H9 (cell line): ENCODE measurements around the gene EXOC1L. TPM values are rescaled to one million over a fixed set of nuclear protein-coding genes. Genes with fewer than 3 reads are reported as not detected.

Experiments used
- DNase-seq: peaks from one replicate; pipeline ENCODE4 v3.0.0-alpha.2; 2017
- H2AFZ ChIP-seq: one replicate; pipeline ENCODE4 v1.6.1; 2013; ENCODE audit warnings: mild to moderate bottlenecking, low read length, control low read depth, moderate library complexity
- H2AK5ac ChIP-seq: 2 replicates; pipeline ENCODE4 v1.6.1; 2013; ENCODE audit warnings: low read length, control low read depth, mixed read lengths; ENCODE audit not compliant: insufficient read length
- H2BK120ac ChIP-seq: one replicate; pipeline ENCODE4 v1.6.1; 2013; ENCODE audit warnings: low read depth, mild to moderate bottlenecking, low read length, control low read depth, inconsistent platforms; ENCODE audit not compliant: poor library complexity, severe bottlenecking
- H2BK12ac ChIP-seq: 2 replicates; pipeline ENCODE4 v1.6.1; 2013; ENCODE audit warnings: low read length, control low read depth, mixed read lengths, low read depth; ENCODE audit not compliant: insufficient read length
- H2BK15ac ChIP-seq: 2 replicates; pipeline ENCODE4 v1.6.1; 2013; ENCODE audit warnings: low read depth, low read length, control low read depth
- H2BK20ac ChIP-seq: one replicate; pipeline ENCODE4 v1.6.1; 2013; ENCODE audit warnings: low read depth, mild to moderate bottlenecking, low read length, control low read depth, inconsistent platforms; ENCODE audit not compliant: poor library complexity, severe bottlenecking
- H2BK5ac ChIP-seq: 2 replicates; pipeline ENCODE4 v1.6.1; 2013; ENCODE audit warnings: low read length, control low read depth, mixed read lengths; ENCODE audit not compliant: insufficient read length
- H3K14ac ChIP-seq: 2 replicates; pipeline ENCODE4 v1.6.1; 2013; ENCODE audit warnings: low read length, control low read depth; ENCODE audit not compliant: insufficient read depth
- H3K18ac ChIP-seq: 2 replicates; pipeline ENCODE4 v1.6.1; 2013; ENCODE audit warnings: low read depth, mild to moderate bottlenecking, mixed read lengths, low read length, control low read depth; ENCODE audit not compliant: insufficient read length
- H3K23ac ChIP-seq: 2 replicates; pipeline ENCODE4 v1.6.1; 2013; ENCODE audit warnings: low read length, control low read depth, mixed read lengths, low read depth; ENCODE audit not compliant: insufficient read length
- H3K23me2 ChIP-seq: 2 replicates; pipeline ENCODE4 v1.6.1; 2013; ENCODE audit warnings: low read depth, mild to moderate bottlenecking, mixed read lengths, low read length, control low read depth; ENCODE audit not compliant: insufficient read length, poor library complexity, severe bottlenecking
- H3K27ac ChIP-seq: 2 replicates; pipeline ENCODE4 v1.5.1; 2013; ENCODE audit warnings: low read length, control low read depth, mixed read lengths, low read depth; ENCODE audit not compliant: insufficient read length
- H3K27me3 ChIP-seq: 2 replicates; pipeline ENCODE4 v1.6.1; 2013; ENCODE audit warnings: low read length, control low read depth, inconsistent platforms; ENCODE audit not compliant: insufficient read depth
- H3K4ac ChIP-seq: 2 replicates; pipeline ENCODE4 v1.6.1; 2013; ENCODE audit warnings: low read depth, mild to moderate bottlenecking, control low read depth, inconsistent platforms, low read length, moderate library complexity
- H3K4me1 ChIP-seq: 2 replicates; pipeline ENCODE4 v1.6.1; 2013; ENCODE audit warnings: low read length, control low read depth, inconsistent platforms; ENCODE audit not compliant: insufficient read depth
- H3K4me2 ChIP-seq: 2 replicates; pipeline ENCODE4 v1.6.1; 2013; ENCODE audit warnings: low read length, control low read depth, mixed read lengths; ENCODE audit not compliant: insufficient read length, insufficient read depth
- H3K56ac ChIP-seq: 2 replicates; pipeline ENCODE4 v1.6.1; 2013; ENCODE audit warnings: low read depth, mild to moderate bottlenecking, mixed read lengths, low read length, control low read depth; ENCODE audit not compliant: insufficient read length
- H3K79me1 ChIP-seq: 2 replicates; pipeline ENCODE4 v1.6.1; 2013; ENCODE audit warnings: low read depth, mild to moderate bottlenecking, moderate library complexity, low read length, control low read depth, inconsistent platforms; ENCODE audit not compliant: insufficient read depth, poor library complexity, severe bottlenecking
- H3K79me2 ChIP-seq: 2 replicates; pipeline ENCODE4 v1.6.1; 2013; ENCODE audit warnings: low read length, control low read depth, inconsistent platforms; ENCODE audit not compliant: insufficient read depth
- H3K9ac ChIP-seq: 2 replicates; pipeline ENCODE4 v1.6.1; 2013; ENCODE audit warnings: low read length, control low read depth, mixed read lengths; ENCODE audit not compliant: insufficient read length; ENCODE audit errors: extremely low read depth
- H3K9me3 ChIP-seq: one replicate; pipeline ENCODE4 v1.6.1; 2013; ENCODE audit warnings: low read depth, low read length, inconsistent platforms; ENCODE audit not compliant: control insufficient read depth
- H3T11ph ChIP-seq: one replicate; pipeline ENCODE4 v1.6.1; 2013; ENCODE audit warnings: mild to moderate bottlenecking, low read length, control low read depth, inconsistent platforms
- H4K20me1 ChIP-seq: one replicate; pipeline ENCODE4 v1.6.1; 2013; ENCODE audit not compliant: control insufficient read depth, insufficient read length, insufficient read depth
- H4K5ac ChIP-seq: 2 replicates; pipeline ENCODE4 v1.6.1; 2013; ENCODE audit warnings: low read depth, mild to moderate bottlenecking, mixed read lengths, low read length, control low read depth; ENCODE audit not compliant: insufficient read length
- H4K8ac ChIP-seq: replicated peaks from 2 replicates; pipeline ENCODE4 v1.6.1; 2013; ENCODE audit warnings: low read length, control low read depth, mixed read lengths, low read depth; ENCODE audit not compliant: insufficient read length
- H4K91ac ChIP-seq: 2 replicates; pipeline ENCODE4 v1.6.1; 2013; ENCODE audit warnings: low read depth, mild to moderate bottlenecking, moderate library complexity, mixed read lengths, low read length, control low read depth; ENCODE audit not compliant: insufficient read length
- H3K27ac Mint-ChIP-seq, 3 experiments: 2 replicates in 2 of 3; 3 replicates in 1 of 3; pipeline ENCODE4 v1.8.0; 2020 to 2021; ENCODE audit warnings: mixed read lengths in 3 of 3, mild to moderate bottlenecking in 1 of 3, moderate library complexity in 1 of 3
- H3K27me3 Mint-ChIP-seq: 2 replicates; pipeline ENCODE4 v1.8.0; 2021; ENCODE audit warnings: low read depth, mild to moderate bottlenecking, moderate library complexity, mixed read lengths
- H3K36me3 Mint-ChIP-seq, 3 experiments: 2 replicates in 2 of 3; 3 replicates in 1 of 3; pipeline ENCODE4 v1.8.0; 2020 to 2021; ENCODE audit warnings: low read depth in 3 of 3, mixed read lengths in 3 of 3; ENCODE audit not compliant: insufficient read depth in 1 of 3
- H3K4me1 Mint-ChIP-seq, 2 experiments: 2 replicates each; pipeline ENCODE4 v1.8.0; 2020; ENCODE audit warnings: mixed read lengths in 2 of 2
- H3K4me3 Mint-ChIP-seq, 2 experiments: 2 replicates in 1 of 2; 3 replicates in 1 of 2; pipeline ENCODE4 v1.8.0; 2020 to 2021; ENCODE audit warnings: mild to moderate bottlenecking in 2 of 2, mixed read lengths in 2 of 2, moderate library complexity in 1 of 2
- H3K9me3 Mint-ChIP-seq, 2 experiments: 2 replicates in 1 of 2; 3 replicates in 1 of 2; pipeline ENCODE4 v1.8.0; 2020; ENCODE audit warnings: mild to moderate bottlenecking in 2 of 2, mixed read lengths in 2 of 2, moderate library complexity in 1 of 2
- whole genome bisulfite sequencing: extraction: QIAGEN DNeasy Blood & Tissue Kit; methylation state at CpG from one replicate; pipeline ENCODE4 v1.1.7; 2013; ENCODE audit warnings: missing lambda C conversion rate, low lambda C conversion rate, mixed read lengths; ENCODE audit not compliant: insufficient read length; ENCODE audit errors: extremely low coverage; 5-methylcytosine and 5-hydroxymethylcytosine counted together
- total RNA-seq: library from RNA; stranded (reverse); gene quantifications from 2 replicates; pipeline ENCODE4 v1.2.1, GENCODE V29; 2021
- TF ChIP-seq, protein P1 (sequence below): fragments of 200-600 bp; sonication (generic); conservative IDR thresholded peaks from 3 replicates; pipeline ENCODE4 v1.8.0; 2021; ENCODE audit warnings: antibody characterized with exemption, mild to moderate bottlenecking

EXOC1L gene
- total RNA-seq, 1 experiment from 2014 or later: not detected

DNA sequence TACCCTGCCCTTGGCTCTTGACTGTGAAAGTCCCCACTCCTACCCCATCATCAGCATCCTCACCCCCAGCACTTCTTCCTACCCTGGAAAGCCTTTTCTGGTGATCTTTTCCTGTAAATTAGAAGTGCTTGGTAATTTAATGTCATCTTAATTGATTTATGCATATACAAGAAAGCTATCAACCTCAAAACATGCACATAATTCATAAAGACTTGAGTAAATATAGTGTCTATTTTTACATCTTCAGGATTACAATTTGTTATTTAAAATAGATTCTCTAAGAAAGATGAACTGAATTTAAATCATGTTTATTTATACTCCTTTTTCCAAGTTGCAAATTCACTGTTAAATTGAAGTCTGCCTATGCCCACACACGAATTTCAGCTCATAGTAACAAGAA, 36.0 kb upstream of the EXOC1L start:
- Histone ChIP-seq H3K4ac (no peak overlapping the region), H4K91ac (no peak overlapping the region), H3K18ac (no peak overlapping the region), H3K79me2 (no peaks in the 10 kb centered on the region), H2BK15ac (no peak overlapping the region), H2BK5ac (no peak overlapping the region), H3K9ac (no peak overlapping the region), H3K4me1 (no peaks in the 10 kb centered on the region), H3K9me3 (no peaks in the 10 kb centered on the region), H2BK120ac (no peak overlapping the region), H3K4me2 (no peak overlapping the region), H3T11ph (no peak overlapping the region), H3K14ac (no peak overlapping the region), H3K23ac (no peak overlapping the region), H3K27ac (no peak overlapping the region), H3K79me1 (no peaks in the 10 kb centered on the region), H2BK12ac (no peak overlapping the region), H4K5ac (no peak overlapping the region), H2AFZ (no peak overlapping the region), H3K27me3 (no peaks in the 10 kb centered on the region), H3K56ac (no peak overlapping the region), H3K23me2 (no peaks in the 10 kb centered on the region), H4K8ac (no peak overlapping the region), H2AK5ac (no peak overlapping the region), H2BK20ac (no peak overlapping the region), H4K20me1 (no peaks in the 10 kb centered on the region)
- Mint-ChIP-seq H3K36me3 (no peaks in the 10 kb centered on the region), H3K9me3 (no peaks in the 10 kb centered on the region), H3K27me3 (no peaks in the 10 kb centered on the region; the same call in 1 of the 2 replicates), H3K4me1 (no peaks in the 10 kb centered on the region), H3K27ac (no peak overlapping the region), H3K4me3 (no peak overlapping the region)
- TF ChIP-seq, protein P1, sequence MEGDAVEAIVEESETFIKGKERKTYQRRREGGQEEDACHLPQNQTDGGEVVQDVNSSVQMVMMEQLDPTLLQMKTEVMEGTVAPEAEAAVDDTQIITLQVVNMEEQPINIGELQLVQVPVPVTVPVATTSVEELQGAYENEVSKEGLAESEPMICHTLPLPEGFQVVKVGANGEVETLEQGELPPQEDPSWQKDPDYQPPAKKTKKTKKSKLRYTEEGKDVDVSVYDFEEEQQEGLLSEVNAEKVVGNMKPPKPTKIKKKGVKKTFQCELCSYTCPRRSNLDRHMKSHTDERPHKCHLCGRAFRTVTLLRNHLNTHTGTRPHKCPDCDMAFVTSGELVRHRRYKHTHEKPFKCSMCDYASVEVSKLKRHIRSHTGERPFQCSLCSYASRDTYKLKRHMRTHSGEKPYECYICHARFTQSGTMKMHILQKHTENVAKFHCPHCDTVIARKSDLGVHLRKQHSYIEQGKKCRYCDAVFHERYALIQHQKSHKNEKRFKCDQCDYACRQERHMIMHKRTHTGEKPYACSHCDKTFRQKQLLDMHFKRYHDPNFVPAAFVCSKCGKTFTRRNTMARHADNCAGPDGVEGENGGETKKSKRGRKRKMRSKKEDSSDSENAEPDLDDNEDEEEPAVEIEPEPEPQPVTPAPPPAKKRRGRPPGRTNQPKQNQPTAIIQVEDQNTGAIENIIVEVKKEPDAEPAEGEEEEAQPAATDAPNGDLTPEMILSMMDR: no peak
- no CpG with 5 or more reads among the region's 1 CpG for WGBS
- DNase-seq: no peak
